Activated naive CD8-positive, alpha-beta T cell treated with anti-CD3 and anti-CD28 coated beads, Interleukin-2, amount 50 U/mL, for 24 hours (primary cell): ENCODE results near the gene ITGB5.

Experiments used
- ATAC-seq: fragments of 150-1000 bp; cut with Tn5 transposase; one replicate; pipeline ENCODE4 v1.10.0; 2021
- DNase-seq: peaks from one replicate; pipeline ENCODE4 v3.0.0; 2021
- H3K27ac Mint-ChIP-seq: one replicate; pipeline ENCODE4 v1.8.0; 2021; ENCODE audit warnings: mild to moderate bottlenecking, mixed read lengths
- H3K27me3 Mint-ChIP-seq: one replicate; pipeline ENCODE4 v1.8.0; 2021; ENCODE audit warnings: mixed read lengths
- H3K36me3 Mint-ChIP-seq: one replicate; pipeline ENCODE4 v1.8.0; 2021; ENCODE audit warnings: low read depth, mixed read lengths
- H3K4me1 Mint-ChIP-seq: one replicate; pipeline ENCODE4 v1.8.0; 2021; ENCODE audit warnings: mixed read lengths
- H3K4me3 Mint-ChIP-seq: one replicate; pipeline ENCODE4 v1.8.0; 2021; ENCODE audit warnings: mild to moderate bottlenecking, moderate library complexity, mixed read lengths
- H3K9me3 Mint-ChIP-seq: one replicate; pipeline ENCODE4 v1.8.0; 2021; ENCODE audit warnings: mixed read lengths

ITGB5 gene

GRCh38 chr3:124856677-124857076 lies 30.5 kb downstream of the ITGB5 start:
- Mint-ChIP-seq H3K4me3 (no peak overlapping the region), H3K27ac (no peak overlapping the region), H3K4me1 (no peaks in the 10 kb centered on the region), H3K36me3 (no peaks in the 10 kb centered on the region), H3K27me3 (peaks cover 7% of the 10 kb centered on the region), H3K9me3 (no peaks in the 10 kb centered on the region)
- DNase-seq (no peak), ATAC-seq (no peak)

- Mint-ChIP-seq H3K4me3 (no peak overlapping the region), H3K27ac (no peak overlapping the region), H3K9me3 (no peaks in the 10 kb centered on the region), H3K36me3 (no peaks in the 10 kb centered on the region), H3K27me3 (peaks cover 7% of the 10 kb centered on the region), H3K4me1 (no peaks in the 10 kb centered on the region)
- DNase-seq: no peak
- ATAC-seq: no peak
These were observed 33.2 kb downstream of the ITGB5 start for GRCh38 chr3:124854009-124854408.

- Mint-ChIP-seq H3K27me3 (peaks cover 7% of the 10 kb centered on the region), H3K4me1 (no peaks in the 10 kb centered on the region), H3K27ac (no peak overlapping the region), H3K4me3 (no peak overlapping the region), H3K36me3 (no peaks in the 10 kb centered on the region), H3K9me3 (no peaks in the 10 kb centered on the region)
- ATAC-seq: no peak
- no peak for DNase-seq
These were observed 33.7 kb downstream of the ITGB5 start for GRCh38 chr3:124853446-124853845.

- no peaks in the 10 kb centered on the region for H3K36me3 Mint-ChIP-seq
- ATAC-seq (no peak), DNase-seq (no peak)
- H3K27ac Mint-ChIP-seq: no peak overlapping the region
- H3K4me1 Mint-ChIP-seq: no peaks in the 10 kb centered on the region
- no peak overlapping the region for H3K4me3 Mint-ChIP-seq
- peaks cover 2% of the 10 kb centered on the region for H3K27me3 Mint-ChIP-seq
- no peaks in the 10 kb centered on the region for H3K9me3 Mint-ChIP-seq
These were observed 35.3 kb downstream of the ITGB5 start for GRCh38 chr3:124851905-124852304.

- peaks cover 2% of the 10 kb centered on the region for H3K27me3 Mint-ChIP-seq
- DNase-seq (no peak), ATAC-seq (no peak)
- no peaks in the 10 kb centered on the region for H3K4me1 Mint-ChIP-seq
- H3K9me3 Mint-ChIP-seq: no peaks in the 10 kb centered on the region
- H3K27ac Mint-ChIP-seq: no peak overlapping the region
- no peak overlapping the region for H3K4me3 Mint-ChIP-seq
- H3K36me3 Mint-ChIP-seq: no peaks in the 10 kb centered on the region
These were observed 36.0 kb downstream of the ITGB5 start for GRCh38 chr3:124851136-124851535.

- Mint-ChIP-seq H3K27ac (no peak overlapping the region), H3K27me3 (no peaks in the 10 kb centered on the region), H3K9me3 (no peaks in the 10 kb centered on the region), H3K36me3 (no peaks in the 10 kb centered on the region), H3K4me3 (no peak overlapping the region), H3K4me1 (no peaks in the 10 kb centered on the region)
- DNase-seq (no peak), ATAC-seq (no peak)
These were observed 36.5 kb downstream of the ITGB5 start for GRCh38 chr3:124850633-124851032.

GRCh38 chr3:124850212-124850611 lies 37.0 kb downstream of the ITGB5 start:
- no peak overlapping the region for H3K4me3 Mint-ChIP-seq
- ATAC-seq: no peak
- H3K27ac Mint-ChIP-seq: no peak overlapping the region
- H3K4me1 Mint-ChIP-seq: no peaks in the 10 kb centered on the region
- no peaks in the 10 kb centered on the region for H3K27me3 Mint-ChIP-seq
- no peak for DNase-seq
- H3K36me3 Mint-ChIP-seq: no peaks in the 10 kb centered on the region
- H3K9me3 Mint-ChIP-seq: no peaks in the 10 kb centered on the region

- H3K36me3 Mint-ChIP-seq: no peaks in the 10 kb centered on the region
- H3K27me3 Mint-ChIP-seq: no peaks in the 10 kb centered on the region
- ATAC-seq: no peak
- no peak for DNase-seq
- no peak overlapping the region for H3K27ac Mint-ChIP-seq
- no peak overlapping the region for H3K4me3 Mint-ChIP-seq
- no peaks in the 10 kb centered on the region for H3K9me3 Mint-ChIP-seq
- no peaks in the 10 kb centered on the region for H3K4me1 Mint-ChIP-seq
These were observed 38.9 kb downstream of the ITGB5 start for GRCh38 chr3:124848300-124848699.

GRCh38 chr3:124847863-124848262 lies 39.3 kb downstream of the ITGB5 start:
- H3K36me3 Mint-ChIP-seq: no peaks in the 10 kb centered on the region
- no peak for ATAC-seq
- no peak for DNase-seq
- no peak overlapping the region for H3K27ac Mint-ChIP-seq
- no peaks in the 10 kb centered on the region for H3K4me1 Mint-ChIP-seq
- H3K9me3 Mint-ChIP-seq: no peaks in the 10 kb centered on the region
- no peaks in the 10 kb centered on the region for H3K27me3 Mint-ChIP-seq
- H3K4me3 Mint-ChIP-seq: no peak overlapping the region

GRCh38 chr3:124847051-124847450 lies 40.1 kb downstream of the ITGB5 start:
- H3K4me1 Mint-ChIP-seq: no peaks in the 10 kb centered on the region
- H3K36me3 Mint-ChIP-seq: no peaks in the 10 kb centered on the region
- no peak overlapping the region for H3K4me3 Mint-ChIP-seq
- ATAC-seq: no peak
- no peaks in the 10 kb centered on the region for H3K9me3 Mint-ChIP-seq
- no peak for DNase-seq
- H3K27ac Mint-ChIP-seq: no peak overlapping the region
- peaks cover 2% of the 10 kb centered on the region for H3K27me3 Mint-ChIP-seq

- Mint-ChIP-seq H3K4me3 (no peak overlapping the region), H3K4me1 (no peaks in the 10 kb centered on the region), H3K36me3 (no peaks in the 10 kb centered on the region), H3K27me3 (peaks cover 2% of the 10 kb centered on the region), H3K27ac (no peak overlapping the region), H3K9me3 (no peaks in the 10 kb centered on the region)
- DNase-seq (no peak), ATAC-seq (no peak)
These were observed 41.0 kb downstream of the ITGB5 start for GRCh38 chr3:124846189-124846588.

GRCh38 chr3:124845406-124845805 lies 41.8 kb downstream of the ITGB5 start:
- peaks cover 2% of the 10 kb centered on the region for H3K27me3 Mint-ChIP-seq
- no peak for DNase-seq

GRCh38 chr3:124843506-124844177 lies 43.5 kb downstream of the ITGB5 start:
- Mint-ChIP-seq H3K4me3 (no peak overlapping the region), H3K36me3 (no peaks in the 10 kb centered on the region), H3K9me3 (no peaks in the 10 kb centered on the region), H3K27me3 (peaks cover 2% of the 10 kb centered on the region), H3K4me1 (no peaks in the 10 kb centered on the region), H3K27ac (no peak overlapping the region)
- ATAC-seq (no peak), DNase-seq (no peak)

More at GRCh38 chr3:124845406-124845805, 41.8 kb downstream of the ITGB5 start:
- ATAC-seq: no peak
- Mint-ChIP-seq H3K27ac (no peak overlapping the region), H3K9me3 (no peaks in the 10 kb centered on the region), H3K36me3 (no peaks in the 10 kb centered on the region), H3K4me1 (no peaks in the 10 kb centered on the region), H3K4me3 (no peak overlapping the region)

GRCh38 chr3:124843047-124843446 lies 44.1 kb downstream of the ITGB5 start:
- Mint-ChIP-seq H3K36me3 (no peaks in the 10 kb centered on the region), H3K27ac (no peak overlapping the region)
- no peak for ATAC-seq

GRCh38 chr3:124841517-124841916 lies 45.6 kb downstream of the ITGB5 start:
- ATAC-seq (no peak), DNase-seq (no peak)
- Mint-ChIP-seq H3K27me3 (peaks cover 2% of the 10 kb centered on the region), H3K4me1 (no peaks in the 10 kb centered on the region), H3K36me3 (no peaks in the 10 kb centered on the region), H3K4me3 (no peak overlapping the region), H3K27ac (no peak overlapping the region), H3K9me3 (no peaks in the 10 kb centered on the region)

More at GRCh38 chr3:124843047-124843446, 44.1 kb downstream of the ITGB5 start:
- peaks cover 2% of the 10 kb centered on the region for H3K27me3 Mint-ChIP-seq
- H3K4me1 Mint-ChIP-seq: no peaks in the 10 kb centered on the region
- no peak overlapping the region for H3K4me3 Mint-ChIP-seq
- DNase-seq: no peak
- H3K9me3 Mint-ChIP-seq: no peaks in the 10 kb centered on the region

GRCh38 chr3:124840331-124840730 lies 46.8 kb downstream of the ITGB5 start:
- ATAC-seq: no peak
- Mint-ChIP-seq H3K4me1 (peaks cover 6% of the 10 kb centered on the region), H3K36me3 (no peaks in the 10 kb centered on the region), H3K4me3 (no peak overlapping the region), H3K9me3 (no peaks in the 10 kb centered on the region), H3K27ac (no peak overlapping the region), H3K27me3 (peaks cover 8% of the 10 kb centered on the region)
- no peak for DNase-seq
